HFFc6 (cell line): ENCODE data around the gene BAZ2A. TPM values are rescaled to one million over a fixed set of nuclear protein-coding genes. Genes with fewer than 3 reads are reported as not detected.

Experiments used
- DNase-seq: peaks from one replicate; pipeline ENCODE4 v3.0.0-alpha.2; 2018
- H3K27ac Mint-ChIP-seq: 2 replicates; pipeline ENCODE4 v1.8.0; 2020; ENCODE audit warnings: mild to moderate bottlenecking, mixed read lengths
- H3K27me3 Mint-ChIP-seq: 2 replicates; pipeline ENCODE4 v1.8.0; 2021; ENCODE audit warnings: mild to moderate bottlenecking, moderate library complexity, mixed read lengths; ENCODE audit not compliant: insufficient read depth
- H3K36me3 Mint-ChIP-seq: 2 replicates; pipeline ENCODE4 v1.8.0; 2021; ENCODE audit warnings: low read depth, mixed read lengths
- H3K4me1 Mint-ChIP-seq: 2 replicates; pipeline ENCODE4 v1.8.0; 2020; ENCODE audit warnings: low read depth, mixed read lengths
- H3K4me3 Mint-ChIP-seq: 2 replicates; pipeline ENCODE4 v1.8.0; 2020; ENCODE audit warnings: mild to moderate bottlenecking, moderate library complexity, mixed read lengths
- H3K9me3 Mint-ChIP-seq: 2 replicates; pipeline ENCODE4 v1.8.0; 2020; ENCODE audit warnings: mild to moderate bottlenecking, mixed read lengths
- total RNA-seq, 6 experiments: library from RNA; stranded (reverse); fragmentation: NEBNext Ultra II Directional; extraction: Animal tissue kit (Norgen Biotek cat#: 25700); gene quantifications; 2 replicates in 1 of 6; 3 replicates in 5 of 6; pipeline ENCODE4 v1.2.3, GENCODE V29; 2021
- TF ChIP-seq, protein P1 (sequence below): fragments of 200-600 bp; sonication (generic); IDR thresholded peaks from 2 replicates; pipeline ENCODE4 v1.5.0; 2021; ENCODE audit warnings: antibody characterized with exemption, mild to moderate bottlenecking

BAZ2A gene
- total RNA-seq, 6 experiments from 2014 or later, result 54.2 to 60.4 (median 57.3) TPM

DNA sequence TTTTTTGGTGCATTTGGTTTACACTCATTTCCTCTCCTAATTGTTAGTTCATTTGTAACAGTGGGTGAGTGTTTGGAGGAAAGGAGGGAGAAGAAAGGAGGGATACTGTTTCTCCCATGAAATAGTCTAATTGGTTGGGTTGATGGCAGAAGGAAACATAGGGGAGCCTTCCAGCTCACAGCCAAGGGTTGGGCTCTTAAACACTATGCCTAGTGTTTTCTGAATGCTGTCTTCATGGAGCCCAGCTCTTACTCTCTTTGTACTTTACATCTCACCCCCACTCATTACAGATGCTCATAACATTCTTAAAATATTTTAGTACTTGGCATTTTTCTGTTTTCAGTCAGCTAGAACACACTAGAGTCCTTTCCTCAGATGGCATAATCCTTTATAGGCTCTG, 38.2 kb downstream of the BAZ2A start:
- Mint-ChIP-seq H3K4me3 (peak overlapping the region; percentile 2; the same call in 1 of the 2 replicates), H3K4me1 (peaks cover 46% of the 10 kb centered on the region), H3K36me3 (peaks cover 48% of the 10 kb centered on the region), H3K9me3 (no peaks in the 10 kb centered on the region), H3K27ac (peak overlapping the region; percentile 81), H3K27me3 (peaks cover 14% of the 10 kb centered on the region)
- DNase-seq, result peak; percentile 58
- TF ChIP-seq, protein P1, sequence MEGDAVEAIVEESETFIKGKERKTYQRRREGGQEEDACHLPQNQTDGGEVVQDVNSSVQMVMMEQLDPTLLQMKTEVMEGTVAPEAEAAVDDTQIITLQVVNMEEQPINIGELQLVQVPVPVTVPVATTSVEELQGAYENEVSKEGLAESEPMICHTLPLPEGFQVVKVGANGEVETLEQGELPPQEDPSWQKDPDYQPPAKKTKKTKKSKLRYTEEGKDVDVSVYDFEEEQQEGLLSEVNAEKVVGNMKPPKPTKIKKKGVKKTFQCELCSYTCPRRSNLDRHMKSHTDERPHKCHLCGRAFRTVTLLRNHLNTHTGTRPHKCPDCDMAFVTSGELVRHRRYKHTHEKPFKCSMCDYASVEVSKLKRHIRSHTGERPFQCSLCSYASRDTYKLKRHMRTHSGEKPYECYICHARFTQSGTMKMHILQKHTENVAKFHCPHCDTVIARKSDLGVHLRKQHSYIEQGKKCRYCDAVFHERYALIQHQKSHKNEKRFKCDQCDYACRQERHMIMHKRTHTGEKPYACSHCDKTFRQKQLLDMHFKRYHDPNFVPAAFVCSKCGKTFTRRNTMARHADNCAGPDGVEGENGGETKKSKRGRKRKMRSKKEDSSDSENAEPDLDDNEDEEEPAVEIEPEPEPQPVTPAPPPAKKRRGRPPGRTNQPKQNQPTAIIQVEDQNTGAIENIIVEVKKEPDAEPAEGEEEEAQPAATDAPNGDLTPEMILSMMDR, result no peak

DNA sequence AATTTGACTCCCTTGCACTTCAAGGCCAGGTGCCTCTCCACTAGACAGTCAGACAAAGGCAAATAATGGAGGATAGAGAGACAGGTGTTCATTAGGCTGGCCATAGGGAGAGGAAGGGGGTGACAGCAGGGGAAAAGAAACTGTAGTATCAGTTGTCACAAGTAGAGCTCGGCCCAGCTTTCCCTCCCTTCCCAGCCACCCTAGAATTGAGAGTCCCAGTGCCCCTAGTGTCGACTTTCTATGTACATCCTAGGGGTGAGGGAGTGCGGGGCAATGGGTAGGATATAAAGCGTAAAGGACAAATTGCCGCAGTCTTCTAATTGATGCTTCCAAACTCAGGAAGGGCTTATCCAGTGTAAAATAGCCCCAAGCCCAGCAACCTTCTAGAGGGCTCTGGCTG, 39.0 kb downstream of the BAZ2A start:
- H3K4me3 Mint-ChIP-seq, result no peak overlapping the region
- TF ChIP-seq, protein P1, result no peak
- H3K27me3 Mint-ChIP-seq, result peaks cover 14% of the 10 kb centered on the region
- H3K27ac Mint-ChIP-seq, result peak overlapping the region; percentile 81
- H3K4me1 Mint-ChIP-seq, result peaks cover 53% of the 10 kb centered on the region
- peaks cover 51% of the 10 kb centered on the region for H3K36me3 Mint-ChIP-seq
- no peak for DNase-seq
- H3K9me3 Mint-ChIP-seq, result no peaks in the 10 kb centered on the region

DNA sequence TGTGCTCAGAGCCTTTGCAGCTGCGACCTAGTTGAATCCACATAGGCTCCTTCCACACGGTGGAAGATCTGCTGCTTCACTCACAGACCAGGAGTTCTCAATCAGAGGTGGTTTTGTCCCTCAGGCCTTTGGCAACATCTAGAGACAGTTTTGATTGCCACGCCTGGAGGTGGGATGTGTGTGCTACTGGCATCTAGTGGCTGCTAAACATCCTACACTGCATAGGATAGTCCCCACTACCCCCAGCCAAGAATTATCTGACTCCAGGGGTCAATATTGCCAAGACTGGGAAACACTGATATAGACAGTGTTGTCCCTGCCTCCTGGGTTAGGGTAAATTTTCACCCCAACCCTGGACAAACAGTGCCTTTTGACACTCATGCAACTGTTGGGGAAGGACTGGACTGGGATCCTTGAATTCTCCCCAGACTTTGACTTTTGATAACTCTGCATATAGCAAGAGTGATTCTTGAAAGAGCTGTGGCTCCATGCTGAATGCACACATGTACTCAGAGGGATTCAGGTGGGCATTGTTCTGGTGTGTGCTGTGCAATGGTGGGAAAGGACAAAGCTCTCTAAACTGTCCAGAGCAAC, 39.8 kb downstream of the BAZ2A start:
- TF ChIP-seq, protein P1, result peak; percentile 64
- peaks cover 44% of the 10 kb centered on the region for H3K36me3 Mint-ChIP-seq
- H3K27me3 Mint-ChIP-seq, result peaks cover 14% of the 10 kb centered on the region
- peak overlapping the region; percentile 81 for H3K27ac Mint-ChIP-seq
- no peak overlapping the region; the same call in 1 of the 2 replicates for H3K4me3 Mint-ChIP-seq
- H3K4me1 Mint-ChIP-seq, result peaks cover 53% of the 10 kb centered on the region
- H3K9me3 Mint-ChIP-seq, result no peaks in the 10 kb centered on the region
- DNase-seq, result peak; percentile 31

DNA sequence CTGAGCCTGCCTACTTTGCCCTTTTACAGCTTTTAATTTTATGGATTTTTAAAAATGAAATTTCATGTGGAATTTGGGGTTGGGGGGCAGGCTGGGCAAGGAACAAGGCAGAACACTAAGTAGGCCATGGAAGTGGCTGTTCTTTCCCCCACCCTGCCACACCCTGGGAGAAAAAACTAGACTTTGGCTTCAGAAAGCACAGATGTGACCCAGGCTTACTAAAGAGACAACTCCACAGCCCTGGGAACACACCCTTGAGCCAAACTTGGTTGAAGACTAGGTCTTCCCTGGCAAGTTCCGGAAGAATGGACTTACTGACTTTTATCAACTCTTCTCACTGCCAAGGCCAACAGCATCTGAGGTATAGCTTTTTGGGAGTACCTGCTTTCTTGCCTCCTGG, 40.3 kb downstream of the BAZ2A start:
- Mint-ChIP-seq H3K9me3 (no peaks in the 10 kb centered on the region), H3K27ac (peak overlapping the region; percentile 80), H3K4me1 (peaks cover 49% of the 10 kb centered on the region), H3K4me3 (no peak overlapping the region), H3K36me3 (peaks cover 44% of the 10 kb centered on the region), H3K27me3 (peaks cover 14% of the 10 kb centered on the region)
- TF ChIP-seq, protein P1, result no peak
- DNase-seq, result no peak

DNA sequence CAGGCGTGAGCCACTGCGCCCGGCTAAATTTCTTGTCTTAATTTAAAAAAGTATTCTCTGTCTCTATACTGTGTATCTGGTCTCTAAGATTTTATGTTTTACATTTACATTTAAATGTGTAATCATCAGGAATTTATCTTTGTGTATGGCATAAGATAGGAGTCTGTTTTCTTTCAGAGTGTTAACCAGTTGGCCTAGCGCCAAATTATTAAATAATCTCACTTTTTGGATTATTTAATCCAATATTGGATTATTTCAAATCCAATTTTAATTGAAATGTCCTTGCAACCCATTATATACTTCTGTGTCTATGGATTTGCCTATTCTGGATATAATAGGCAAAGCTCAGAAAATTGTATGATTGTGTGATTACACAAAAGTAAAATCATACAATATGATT, 45.0 kb downstream of the BAZ2A start:
- Mint-ChIP-seq H3K27ac (no peak overlapping the region), H3K27me3 (peaks cover 4% of the 10 kb centered on the region), H3K9me3 (no peaks in the 10 kb centered on the region), H3K4me1 (peaks cover 32% of the 10 kb centered on the region), H3K36me3 (peaks cover 56% of the 10 kb centered on the region), H3K4me3 (no peak overlapping the region)
- DNase-seq, result no peak
- TF ChIP-seq, protein P1, result no peak
